ENCODE data around the gene HRAS.
"Not testable (repeated sequence)": the region's sequence is repeated elsewhere in the genome, so short reads cannot be mapped to it uniquely, and the experiment has no call there.

The HRAS gene

DNA sequence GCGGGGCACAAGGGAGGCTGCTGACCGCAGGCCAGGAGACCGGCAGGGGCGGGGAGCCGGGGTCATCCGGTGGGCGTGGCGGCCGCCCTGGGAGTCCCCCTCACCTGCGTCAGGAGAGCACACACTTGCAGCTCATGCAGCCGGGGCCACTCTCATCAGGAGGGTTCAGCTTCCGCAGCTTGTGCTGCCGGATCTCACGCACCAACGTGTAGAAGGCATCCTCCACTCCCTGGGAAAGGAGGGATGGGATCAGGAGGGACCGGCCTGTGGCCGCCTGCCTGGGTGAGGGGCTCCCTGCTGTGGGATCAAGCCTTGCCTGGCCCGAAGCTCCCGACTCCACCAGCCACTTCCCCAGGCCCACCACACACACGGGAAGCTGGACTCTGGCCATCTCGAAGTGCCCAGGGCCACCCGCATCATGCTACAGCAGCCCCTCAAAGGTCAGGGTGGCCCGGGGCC is 2.8 kb downstream of the HRAS start:
- no peak for DNase-seq

DNA sequence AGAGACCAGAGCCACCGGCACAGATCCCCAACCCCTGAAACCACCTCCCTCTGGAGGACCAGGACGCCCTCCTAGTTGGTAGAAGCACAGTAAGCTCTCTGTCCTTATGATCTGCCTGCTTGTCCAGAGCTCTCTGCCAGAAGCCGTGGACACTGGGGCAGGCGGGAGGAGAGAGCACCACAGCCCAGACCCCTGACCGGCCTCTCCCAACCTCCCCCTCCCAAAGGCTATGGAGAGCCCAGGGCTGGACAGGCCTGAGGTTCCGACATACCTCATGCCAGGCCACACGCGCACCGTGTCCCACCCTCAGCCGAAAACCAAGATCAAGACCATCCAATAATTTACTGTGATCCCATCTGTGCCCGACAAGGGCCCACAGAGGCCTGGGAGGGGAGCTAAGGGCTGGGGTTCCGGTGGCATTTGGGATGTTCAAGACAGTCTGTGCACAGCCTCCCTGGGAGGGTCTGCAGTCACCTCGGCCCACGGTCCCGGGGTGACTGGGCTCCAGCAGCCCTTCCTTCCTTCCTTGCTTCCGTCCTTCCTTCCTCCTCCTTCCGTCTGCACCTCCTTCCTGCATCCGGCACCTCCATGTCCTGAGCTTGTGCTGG is 3.4 kb downstream of the HRAS start:
- DNase-seq: no peak

DNA sequence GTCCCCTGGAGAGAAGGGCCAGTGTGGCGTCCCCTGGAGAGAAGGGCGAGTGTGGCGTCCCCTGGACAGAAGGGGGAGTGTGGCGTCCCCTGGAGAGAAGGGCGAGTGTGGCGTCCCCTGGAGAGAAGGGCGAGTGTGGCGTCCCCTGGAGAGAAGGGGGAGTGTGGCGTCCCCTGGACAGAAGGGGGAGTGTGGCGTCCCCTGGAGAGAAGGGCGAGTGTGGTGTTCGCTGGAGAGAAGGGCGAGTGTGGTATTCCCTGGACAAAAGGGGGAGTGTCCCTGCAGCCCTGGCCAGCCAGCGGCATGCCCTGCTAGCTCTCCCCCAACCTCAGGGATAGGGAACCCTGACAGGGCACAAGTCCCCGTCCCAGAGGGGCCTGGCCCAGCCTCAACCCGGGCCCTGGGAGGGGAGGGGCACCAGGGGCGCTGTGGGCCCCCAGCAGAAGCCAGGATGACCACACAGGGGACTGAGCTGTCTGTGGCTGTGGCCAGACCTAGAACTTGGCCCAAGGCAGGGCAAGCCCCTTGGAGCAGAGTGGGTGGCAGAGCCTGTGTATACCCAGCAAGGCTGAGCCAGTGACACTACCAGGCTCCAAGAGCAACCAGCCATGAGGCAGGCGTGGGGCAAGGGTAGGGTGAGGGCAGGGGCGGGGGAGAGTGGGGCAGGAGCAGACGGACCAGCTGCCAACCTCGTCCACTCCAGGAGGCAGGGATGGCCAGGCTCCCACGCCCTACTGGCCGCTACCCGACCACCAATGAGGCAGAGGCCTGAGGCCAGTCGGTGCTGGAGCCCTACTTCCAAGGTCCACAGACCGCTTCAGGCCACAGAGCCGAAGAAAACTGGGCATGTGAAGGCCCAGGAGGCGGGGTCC is 4.2 kb downstream of the HRAS start:
- DNase-seq: no peak

DNA sequence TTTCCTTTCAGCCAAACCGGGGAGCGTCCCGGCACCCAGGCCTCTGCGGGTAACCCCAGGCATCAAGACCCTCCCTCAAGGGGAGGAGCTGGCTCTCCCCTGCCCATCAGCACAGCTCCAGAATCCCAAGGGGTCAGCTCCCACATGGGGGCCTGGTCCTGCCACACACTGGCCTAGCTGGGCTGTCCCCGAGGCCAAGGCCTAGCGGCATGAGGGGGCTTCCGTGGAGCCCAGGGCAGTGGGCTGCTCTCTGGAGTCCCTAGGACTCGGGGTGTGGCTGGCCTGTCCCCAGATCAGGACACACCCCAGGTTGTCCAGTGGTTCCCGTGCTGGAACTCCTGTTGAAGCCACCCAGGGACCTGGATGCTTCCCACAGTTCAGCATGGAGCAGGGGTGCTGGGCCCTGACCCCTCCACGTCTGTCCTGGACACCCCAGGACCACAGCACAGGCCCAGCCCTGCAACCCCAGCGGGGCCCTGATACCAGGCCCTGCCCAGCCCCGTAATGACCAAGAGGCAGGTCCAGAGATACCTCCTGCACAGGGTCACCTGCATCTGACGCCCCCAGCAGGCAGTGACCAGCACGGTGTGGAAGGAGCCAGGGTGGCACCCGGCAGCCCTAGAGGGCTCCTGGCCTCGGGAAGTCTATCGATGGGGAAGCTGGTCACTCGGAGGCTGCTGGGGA is 5.5 kb downstream of the HRAS start:
- DNase-seq: no peak

GRCh38 chr11:528815-529727 is 6.3 kb downstream of the HRAS start:
- DNase-seq: no peak

DNA sequence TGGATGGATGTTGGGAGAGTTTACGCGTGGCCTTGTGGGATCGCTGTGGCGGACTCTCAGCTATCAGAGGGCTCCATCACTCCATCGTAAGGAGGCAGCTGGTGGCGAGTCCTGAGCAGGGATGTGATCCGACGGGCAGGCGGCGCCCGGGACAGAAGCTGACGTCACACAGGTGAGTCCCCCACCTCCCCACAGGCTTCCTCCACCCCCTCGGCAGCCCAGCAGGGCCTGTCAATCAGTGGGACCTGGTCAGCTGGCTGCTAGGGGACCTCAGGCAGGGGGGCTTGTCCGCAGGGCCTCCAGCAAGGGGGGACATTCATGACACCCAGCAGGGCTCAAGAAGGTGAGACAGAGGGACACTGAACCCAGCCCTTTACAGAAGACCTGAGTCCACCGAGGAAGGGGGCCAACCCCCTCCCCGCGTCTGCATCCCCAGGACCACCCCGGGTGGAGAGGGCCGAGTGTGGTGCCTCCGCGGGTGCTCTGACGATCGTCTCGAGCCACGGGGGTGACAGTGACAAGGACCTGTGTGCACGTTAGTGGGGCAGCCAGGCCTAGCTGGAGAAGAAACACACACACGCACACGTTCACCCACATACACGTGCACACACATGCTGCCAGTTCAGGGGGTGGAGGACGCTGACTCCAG is 7.1 kb downstream of the HRAS start:
- DNase-seq: no peak

DNA sequence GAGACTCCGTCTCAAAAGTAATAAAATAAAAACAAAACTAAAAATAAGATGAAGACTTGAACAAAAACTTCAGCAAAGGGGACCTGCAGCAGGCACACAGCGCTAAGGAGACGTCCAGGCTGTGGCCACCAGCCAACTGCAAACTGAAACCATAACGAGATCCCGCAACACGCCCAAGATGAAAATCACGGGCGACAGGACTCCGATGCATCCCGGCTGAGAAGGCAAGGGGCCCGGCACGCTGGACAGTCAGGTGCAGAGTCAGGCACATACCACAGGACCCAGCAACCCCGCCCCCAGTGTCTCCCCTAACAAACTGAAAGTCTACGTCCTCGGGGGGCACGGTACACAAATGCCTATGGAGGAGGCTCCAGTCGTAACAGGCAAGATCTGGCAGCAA is 9.2 kb downstream of the HRAS start:
- no peak for DNase-seq

DNA sequence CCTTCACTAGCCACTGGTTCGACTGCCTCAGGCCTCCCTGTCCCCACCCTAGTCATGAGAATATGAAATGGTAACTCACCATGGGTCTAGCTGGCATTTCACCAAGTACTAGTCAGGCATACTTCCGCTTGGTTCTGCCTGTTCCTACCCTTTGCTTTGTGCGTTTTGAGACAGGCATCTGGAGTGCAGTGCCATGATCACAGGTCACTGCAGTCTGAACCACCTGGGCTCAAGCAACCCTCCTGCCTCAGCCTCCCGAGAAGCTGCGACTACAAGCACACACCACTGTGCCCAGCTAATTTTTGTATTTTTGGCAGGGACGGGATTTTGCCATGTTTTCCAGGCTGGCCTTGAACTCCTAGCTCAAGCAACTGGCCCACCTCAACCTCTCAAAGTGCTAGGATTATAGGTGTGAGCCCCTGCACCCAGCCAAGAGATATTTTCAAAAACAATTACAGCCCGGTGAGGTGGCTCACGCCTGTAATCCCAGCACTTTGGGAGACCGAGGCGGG is 14.1 kb downstream of the HRAS start:
- no peak for DNase-seq

DNA sequence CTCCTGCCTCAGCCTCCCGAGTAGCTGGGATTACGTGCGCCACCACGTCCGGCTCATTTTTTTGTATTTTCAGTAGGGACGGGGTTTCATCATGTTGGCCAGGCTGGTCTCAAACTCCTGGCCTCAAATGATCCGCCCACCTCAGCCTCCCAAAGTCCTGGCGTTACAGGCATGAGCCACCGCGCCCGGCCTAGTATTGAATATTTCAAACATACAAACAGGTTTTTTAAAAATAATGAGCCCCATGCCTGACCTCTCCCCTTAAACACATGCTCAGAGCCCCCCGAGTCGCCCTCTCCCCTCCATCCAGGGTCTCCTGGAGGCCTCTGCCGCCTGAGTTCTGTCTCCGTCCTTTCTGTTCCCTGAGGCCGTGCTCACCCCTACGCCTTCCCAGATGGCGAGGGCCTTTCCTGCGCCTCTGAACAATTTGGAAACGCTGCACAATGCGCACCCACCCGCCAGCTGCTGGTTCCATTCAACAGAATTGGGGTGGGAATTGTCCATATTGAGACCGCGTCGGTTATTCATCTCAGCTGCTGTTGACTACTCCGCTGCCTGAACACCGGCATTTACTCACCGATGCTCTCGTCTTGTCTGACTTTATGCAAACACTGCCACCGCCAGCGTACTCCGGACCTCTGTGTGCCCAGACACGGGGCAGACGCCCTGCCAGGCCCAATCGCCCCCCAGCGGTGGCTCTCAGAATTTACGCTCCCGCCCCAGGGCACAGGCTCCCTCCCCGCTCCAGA is 14.8 kb downstream of the HRAS start:
- DNase-seq: no peak

DNA sequence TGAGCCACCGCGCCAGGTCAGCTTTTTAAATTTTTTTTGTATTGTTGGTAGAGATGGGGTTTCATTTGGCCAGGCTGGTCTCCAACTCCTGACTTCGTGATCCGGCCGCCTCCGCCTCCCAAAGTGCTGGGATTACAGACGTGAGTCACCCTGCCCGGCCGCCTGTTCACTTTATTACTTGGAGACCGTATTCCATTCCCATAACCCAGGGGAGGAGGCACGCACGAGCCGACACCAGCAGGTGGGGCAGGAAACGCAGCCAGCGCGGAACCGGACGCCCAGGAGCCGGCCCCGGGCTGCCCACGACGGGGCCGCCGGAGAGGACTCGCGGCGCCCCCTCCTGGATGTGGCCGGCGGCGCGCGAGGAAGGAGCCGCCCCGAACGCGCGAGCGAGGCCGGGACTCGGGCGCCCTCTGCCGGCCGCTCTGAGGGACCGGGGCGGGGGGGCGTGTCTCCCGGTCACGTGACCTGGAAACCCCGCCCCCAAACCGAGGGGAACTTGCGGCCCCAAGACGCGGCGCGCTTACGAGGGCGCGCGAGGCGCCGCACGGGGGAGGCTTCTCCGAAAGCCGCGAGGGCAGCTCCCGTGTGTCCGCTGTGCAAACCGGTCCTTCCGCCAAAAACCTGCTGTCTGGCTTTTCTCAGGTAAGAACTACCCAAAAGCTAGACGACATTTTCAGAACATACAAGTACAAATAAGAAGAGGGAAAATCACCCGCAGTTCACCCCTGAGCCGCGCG is 16.7 kb downstream of the HRAS start:
- DNase-seq: peak; percentile 87

DNA sequence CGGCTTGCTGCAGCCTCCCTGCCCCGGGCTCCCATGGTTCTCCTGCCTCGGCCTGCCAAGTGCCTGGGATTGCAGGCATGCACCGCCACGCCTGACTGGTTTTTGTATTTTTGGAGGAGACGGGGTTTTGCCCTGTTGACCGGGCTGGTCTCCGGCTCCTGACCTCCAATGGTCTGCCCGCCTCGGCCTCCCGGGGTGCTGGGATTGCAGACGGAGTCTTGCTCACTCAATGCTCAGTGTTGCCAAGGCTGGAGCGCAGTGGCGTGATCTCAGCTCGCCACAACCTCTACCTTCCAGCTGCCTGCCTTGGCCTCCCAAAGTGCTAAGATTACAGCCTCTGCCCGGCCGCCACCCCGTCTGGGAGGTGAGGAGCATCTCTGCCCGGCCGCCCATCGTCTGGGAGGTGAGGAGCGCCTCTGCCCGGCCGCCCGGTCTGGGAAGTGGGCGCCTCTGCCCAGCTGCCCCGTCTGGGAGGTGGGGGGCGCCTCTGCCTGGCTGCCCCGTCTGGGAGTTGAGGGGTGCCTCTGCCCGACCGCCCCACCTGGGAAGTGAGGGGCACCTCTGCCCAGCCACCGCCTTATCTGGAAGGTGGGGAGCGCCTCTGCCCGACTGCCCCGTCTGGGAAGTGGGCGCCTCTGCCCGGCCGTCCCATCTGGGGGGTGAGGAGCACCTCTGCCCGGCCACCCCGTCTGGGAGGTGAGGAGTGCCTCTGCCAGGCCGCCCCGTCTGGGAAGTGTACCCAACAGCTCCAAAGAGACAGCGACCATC is 18.3 kb downstream of the HRAS start:
- not testable (repeated sequence) for DNase-seq

DNA sequence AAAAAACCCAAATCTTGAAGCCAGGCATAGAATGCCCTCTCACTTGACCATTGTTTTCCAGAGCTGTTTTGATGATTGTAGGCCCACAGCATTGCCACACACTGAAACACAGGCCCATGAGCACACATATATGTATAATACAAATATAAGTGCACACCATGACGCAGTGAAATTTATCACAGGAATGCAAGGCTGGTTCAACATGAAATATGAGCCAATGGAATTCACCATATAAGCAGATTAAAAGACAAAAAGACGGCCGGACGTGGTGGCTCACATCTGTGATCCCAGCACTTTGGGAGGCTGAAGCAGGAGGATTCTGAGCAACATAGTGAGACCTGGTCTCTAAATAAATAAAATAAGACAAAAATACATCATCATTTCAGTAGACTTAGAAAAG is 19.0 kb downstream of the HRAS start:
- no peak for DNase-seq

GRCh38 chr11:515131-515530 is 20.2 kb downstream of the HRAS start:
- no peak for DNase-seq

GRCh38 chr11:514606-515005 is 20.8 kb downstream of the HRAS start:
- DNase-seq: no peak

DNA sequence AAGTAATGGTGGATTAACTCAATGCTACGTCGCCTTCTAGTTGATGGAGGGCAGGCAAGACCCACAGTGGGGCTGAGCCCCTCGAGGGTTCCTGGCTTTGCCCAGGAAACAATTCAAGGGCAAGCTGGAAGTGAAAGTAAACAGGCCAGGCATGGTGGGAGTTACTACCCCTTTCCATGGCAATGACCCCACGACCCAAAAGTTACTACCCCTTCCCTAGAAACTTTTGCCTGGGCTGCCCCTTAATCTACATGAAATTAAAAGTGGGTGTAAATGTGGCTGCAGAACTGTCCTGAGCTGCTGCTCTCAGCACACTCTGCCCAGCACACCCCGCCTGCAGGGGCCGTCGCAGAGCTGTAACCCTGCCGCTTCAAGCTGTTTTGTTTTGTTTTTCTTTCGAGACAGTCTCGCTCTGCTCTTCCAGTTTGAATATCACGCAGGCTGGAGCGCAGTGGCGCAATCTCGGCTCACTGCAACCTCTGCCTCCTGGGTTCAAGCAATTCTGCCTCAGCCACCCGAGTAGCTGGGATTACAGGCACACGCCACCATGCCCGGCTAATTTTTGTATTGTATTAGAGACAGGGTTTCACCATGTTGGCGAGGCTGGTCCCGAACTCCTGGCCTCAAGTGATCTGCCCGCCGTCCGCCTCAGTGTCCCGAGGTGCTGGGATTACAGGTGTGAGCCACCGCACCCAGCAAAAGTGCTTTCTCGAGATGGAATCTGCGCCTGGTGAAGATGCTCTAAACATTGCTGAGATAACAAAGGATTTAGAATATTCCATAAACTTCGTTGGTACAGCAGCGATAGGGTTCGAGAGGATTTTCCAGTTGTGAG is 22.4 kb downstream of the HRAS start:
- no peak for DNase-seq

DNA sequence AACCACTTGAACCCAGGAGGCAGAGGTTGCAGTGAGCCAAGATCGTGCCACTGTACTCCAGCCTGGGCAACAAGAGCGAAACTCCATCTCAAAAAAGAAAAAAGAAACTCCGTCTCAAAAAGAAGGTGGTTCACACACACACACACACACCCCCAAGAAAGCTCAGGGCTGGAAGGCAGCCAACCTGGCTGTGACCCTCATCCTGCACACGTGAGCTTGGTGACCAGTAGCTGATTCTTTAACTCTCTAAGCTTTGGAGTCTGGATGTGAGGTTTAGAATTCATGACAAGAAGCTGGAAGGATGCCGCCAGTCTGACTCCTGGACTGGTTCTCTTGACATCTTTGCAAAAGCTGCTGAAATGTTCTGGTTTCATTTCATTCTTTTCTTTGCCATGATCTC is 26.4 kb downstream of the HRAS start:
- no peak for DNase-seq

GRCh38 chr11:507727-508515 is 27.5 kb downstream of the HRAS start:
- DNase-seq: no peak

All from activated CD4-positive, alpha-beta T cell treated with anti-CD3 and anti-CD28 coated beads for 4 hours (primary cell).